KMS-11 (cell line): ENCODE data around the gene CHAF1A.

Experiments
- H2AFZ ChIP-seq: fragments of 200-600 bp; sonication (generic); 2 replicates; pipeline ENCODE4 v1.6.1; 2016; ENCODE audit warnings: antibody characterized with exemption, mixed run types, low read depth
- H3K27ac ChIP-seq: fragments of 200-600 bp; sonication (generic); 2 replicates; pipeline ENCODE4 v1.6.1; 2016; ENCODE audit warnings: mild to moderate bottlenecking, mixed run types
- H3K27me3 ChIP-seq: fragments of 200-600 bp; sonication (generic); 2 replicates; pipeline ENCODE4 v1.6.1; 2017; ENCODE audit warnings: mild to moderate bottlenecking, low read depth, mixed run types, moderate library complexity; ENCODE audit not compliant: insufficient read depth
- H3K36me3 ChIP-seq: fragments of 200-600 bp; sonication (generic); 2 replicates; pipeline ENCODE4 v1.6.1; 2017; ENCODE audit warnings: mild to moderate bottlenecking, mixed run types; ENCODE audit not compliant: insufficient read depth
- H3K4me1 ChIP-seq: fragments of 200-600 bp; sonication (generic); 2 replicates; pipeline ENCODE4 v1.6.1; 2016; ENCODE audit warnings: mild to moderate bottlenecking, low read depth, mixed run types; ENCODE audit not compliant: poor library complexity, severe bottlenecking
- H3K4me2 ChIP-seq: fragments of 200-600 bp; sonication (generic); 2 replicates; pipeline ENCODE4 v1.7.0; 2016; ENCODE audit warnings: mild to moderate bottlenecking, mixed run types
- H3K4me3 ChIP-seq: fragments of 200-600 bp; sonication (generic); IDR thresholded peaks from 2 replicates; pipeline ENCODE4 v1.6.1; 2017; ENCODE audit warnings: low read depth, low read length, mixed read lengths; ENCODE audit not compliant: insufficient read depth
- H3K79me2 ChIP-seq: fragments of 200-600 bp; sonication (generic); 2 replicates; pipeline ENCODE4 v1.6.1; 2016; ENCODE audit warnings: low read depth, mixed run types; ENCODE audit not compliant: insufficient read depth
- H3K9ac ChIP-seq: fragments of 200-600 bp; sonication (generic); 2 replicates; pipeline ENCODE4 v1.6.1; 2016; ENCODE audit warnings: mild to moderate bottlenecking, mixed run types
- H4K20me1 ChIP-seq: fragments of 200-600 bp; sonication (generic); 2 replicates; pipeline ENCODE4 v1.6.1; 2016; ENCODE audit warnings: mild to moderate bottlenecking, mixed run types; ENCODE audit not compliant: insufficient read depth
- TF ChIP-seq, protein P1 (sequence below): fragments of 200-600 bp; sonication (generic); conservative IDR thresholded peaks from 2 replicates; pipeline ENCODE4 v1.6.1; 2017; ENCODE audit warnings: low read depth, mild to moderate bottlenecking, antibody characterized with exemption, low read length, moderate library complexity, mixed read lengths

The CHAF1A gene

DNA sequence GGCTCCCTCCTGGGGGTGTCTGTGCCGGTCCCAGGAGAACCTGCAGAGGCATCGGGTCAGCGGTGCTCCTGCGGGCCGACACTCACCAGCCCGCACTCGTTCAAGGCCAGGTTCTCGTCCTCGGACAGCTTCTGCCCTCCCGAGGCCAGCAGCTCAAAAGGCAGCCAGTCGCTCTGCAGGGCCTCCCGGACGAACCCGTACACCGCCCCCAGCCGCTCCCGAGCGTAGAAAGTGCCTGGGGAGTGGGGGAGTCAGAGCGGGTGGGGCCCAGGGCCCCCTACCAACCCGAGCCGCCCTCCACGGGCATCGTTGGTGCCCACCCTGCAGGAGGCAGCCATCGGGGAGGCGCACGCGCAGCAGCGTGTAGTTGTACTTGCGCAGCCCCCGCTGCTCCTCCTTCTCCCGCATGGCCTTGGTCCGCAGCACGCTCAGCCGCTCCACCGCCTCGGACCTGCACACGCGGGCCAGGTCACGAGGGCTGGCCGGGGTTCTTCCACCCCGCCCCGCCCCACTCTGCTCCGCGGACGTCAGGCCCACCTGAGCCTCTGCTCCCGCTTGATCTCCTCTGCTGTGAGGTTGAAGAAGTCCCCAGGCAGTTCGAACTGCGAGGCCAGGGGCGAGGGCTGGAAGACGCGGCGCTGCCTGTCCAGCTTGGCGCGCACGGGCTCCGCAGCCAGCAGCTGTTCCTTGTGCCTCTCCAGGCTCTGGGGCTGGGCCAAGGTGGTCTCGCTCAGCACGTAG is 43.7 kb downstream of the CHAF1A start:
- H3K79me2 ChIP-seq, result no peaks in the 10 kb centered on the region
- H3K4me1 ChIP-seq, result no peaks in the 10 kb centered on the region
- no peaks in the 10 kb centered on the region for H3K36me3 ChIP-seq
- TF ChIP-seq, protein P1, sequence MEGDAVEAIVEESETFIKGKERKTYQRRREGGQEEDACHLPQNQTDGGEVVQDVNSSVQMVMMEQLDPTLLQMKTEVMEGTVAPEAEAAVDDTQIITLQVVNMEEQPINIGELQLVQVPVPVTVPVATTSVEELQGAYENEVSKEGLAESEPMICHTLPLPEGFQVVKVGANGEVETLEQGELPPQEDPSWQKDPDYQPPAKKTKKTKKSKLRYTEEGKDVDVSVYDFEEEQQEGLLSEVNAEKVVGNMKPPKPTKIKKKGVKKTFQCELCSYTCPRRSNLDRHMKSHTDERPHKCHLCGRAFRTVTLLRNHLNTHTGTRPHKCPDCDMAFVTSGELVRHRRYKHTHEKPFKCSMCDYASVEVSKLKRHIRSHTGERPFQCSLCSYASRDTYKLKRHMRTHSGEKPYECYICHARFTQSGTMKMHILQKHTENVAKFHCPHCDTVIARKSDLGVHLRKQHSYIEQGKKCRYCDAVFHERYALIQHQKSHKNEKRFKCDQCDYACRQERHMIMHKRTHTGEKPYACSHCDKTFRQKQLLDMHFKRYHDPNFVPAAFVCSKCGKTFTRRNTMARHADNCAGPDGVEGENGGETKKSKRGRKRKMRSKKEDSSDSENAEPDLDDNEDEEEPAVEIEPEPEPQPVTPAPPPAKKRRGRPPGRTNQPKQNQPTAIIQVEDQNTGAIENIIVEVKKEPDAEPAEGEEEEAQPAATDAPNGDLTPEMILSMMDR, result no peak
- H3K9ac ChIP-seq, result no peak overlapping the region
- H3K27ac ChIP-seq, result no peak overlapping the region
- no peak overlapping the region for H3K4me3 ChIP-seq
- no peak overlapping the region for H3K4me2 ChIP-seq
- H4K20me1 ChIP-seq, result no peaks in the 10 kb centered on the region
- H2AFZ ChIP-seq, result no peak overlapping the region
- H3K27me3 ChIP-seq, result no peaks in the 10 kb centered on the region

DNA sequence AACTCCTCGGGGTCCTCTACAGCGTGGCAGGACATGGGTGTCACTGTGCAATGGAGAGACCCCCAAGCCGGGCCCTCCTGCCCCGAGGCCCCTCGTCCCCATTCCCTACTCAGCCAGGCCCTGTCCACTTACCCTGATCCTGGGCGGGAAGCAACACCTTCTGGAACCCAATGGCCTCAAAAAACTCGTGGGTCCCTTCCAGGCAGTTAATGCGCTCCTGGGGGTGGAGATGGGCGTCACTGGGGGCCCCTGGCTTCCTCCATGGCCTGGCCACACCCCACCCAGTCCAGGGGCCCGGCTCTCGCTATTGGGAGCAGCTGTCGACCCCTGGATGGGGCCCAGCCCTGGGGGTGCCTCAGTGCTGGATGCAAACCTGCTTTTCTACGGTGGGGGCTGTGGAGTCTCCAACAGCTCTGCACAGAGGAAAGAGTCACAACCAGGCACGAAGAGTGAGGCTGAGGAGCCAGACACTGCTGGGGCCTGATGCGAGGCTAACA is 44.3 kb downstream of the CHAF1A start:
- no peak overlapping the region for H3K4me3 ChIP-seq
- no peaks in the 10 kb centered on the region for H3K36me3 ChIP-seq
- H3K9ac ChIP-seq, result no peak overlapping the region
- no peaks in the 10 kb centered on the region for H3K4me1 ChIP-seq
- no peaks in the 10 kb centered on the region for H3K27me3 ChIP-seq
- H3K79me2 ChIP-seq, result no peaks in the 10 kb centered on the region
- H2AFZ ChIP-seq, result no peak overlapping the region
- no peak overlapping the region for H3K4me2 ChIP-seq
- H4K20me1 ChIP-seq, result no peaks in the 10 kb centered on the region
- TF ChIP-seq, protein P1, result no peak
- H3K27ac ChIP-seq, result no peak overlapping the region

DNA sequence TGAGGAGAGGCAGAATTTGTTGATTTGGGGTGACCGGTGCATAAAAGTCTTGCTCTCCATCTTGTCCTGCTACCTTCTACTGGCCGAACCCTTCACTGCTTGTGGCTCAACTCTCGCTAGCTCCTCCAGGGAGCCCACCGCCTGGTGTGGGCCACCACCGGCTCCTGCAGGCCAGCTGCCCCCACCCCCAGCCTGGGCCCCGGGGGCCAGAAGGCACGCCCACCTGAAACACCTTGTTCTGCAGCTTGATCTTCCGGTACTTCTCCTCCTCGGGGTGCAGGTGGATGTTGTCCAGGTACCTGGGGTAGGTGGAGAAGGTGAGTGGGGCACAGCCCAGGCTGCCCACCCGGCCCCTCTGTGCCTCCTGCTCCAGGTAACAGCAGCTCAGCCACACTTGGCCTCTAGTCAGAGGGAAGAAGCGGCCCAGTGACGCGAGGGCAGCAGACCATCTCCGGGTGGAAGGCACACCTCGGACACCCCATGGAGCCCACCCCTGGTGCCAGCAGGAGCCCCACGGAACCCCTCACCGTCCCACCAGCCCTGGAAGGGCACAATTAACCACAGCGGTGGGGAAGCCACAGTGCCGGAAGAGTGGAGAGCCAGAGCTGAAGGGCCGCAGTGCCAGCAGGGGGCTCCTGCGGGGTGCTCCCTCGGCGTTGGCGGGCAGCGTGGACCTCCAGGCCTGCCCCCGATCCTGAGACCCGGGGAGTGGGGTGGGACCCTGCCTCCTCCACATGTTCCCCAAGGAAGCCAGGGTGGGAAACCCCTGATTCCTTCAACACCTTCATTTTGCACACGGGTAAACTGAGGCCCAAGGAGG is 45.1 kb downstream of the CHAF1A start:
- no peaks in the 10 kb centered on the region for H3K27me3 ChIP-seq
- no peaks in the 10 kb centered on the region for H4K20me1 ChIP-seq
- H3K27ac ChIP-seq, result no peak overlapping the region
- no peaks in the 10 kb centered on the region for H3K36me3 ChIP-seq
- no peaks in the 10 kb centered on the region for H3K79me2 ChIP-seq
- TF ChIP-seq, protein P1, result no peak
- no peak overlapping the region for H3K4me3 ChIP-seq
- no peak overlapping the region for H2AFZ ChIP-seq
- H3K9ac ChIP-seq, result no peak overlapping the region
- H3K4me1 ChIP-seq, result no peaks in the 10 kb centered on the region
- no peak overlapping the region for H3K4me2 ChIP-seq

DNA sequence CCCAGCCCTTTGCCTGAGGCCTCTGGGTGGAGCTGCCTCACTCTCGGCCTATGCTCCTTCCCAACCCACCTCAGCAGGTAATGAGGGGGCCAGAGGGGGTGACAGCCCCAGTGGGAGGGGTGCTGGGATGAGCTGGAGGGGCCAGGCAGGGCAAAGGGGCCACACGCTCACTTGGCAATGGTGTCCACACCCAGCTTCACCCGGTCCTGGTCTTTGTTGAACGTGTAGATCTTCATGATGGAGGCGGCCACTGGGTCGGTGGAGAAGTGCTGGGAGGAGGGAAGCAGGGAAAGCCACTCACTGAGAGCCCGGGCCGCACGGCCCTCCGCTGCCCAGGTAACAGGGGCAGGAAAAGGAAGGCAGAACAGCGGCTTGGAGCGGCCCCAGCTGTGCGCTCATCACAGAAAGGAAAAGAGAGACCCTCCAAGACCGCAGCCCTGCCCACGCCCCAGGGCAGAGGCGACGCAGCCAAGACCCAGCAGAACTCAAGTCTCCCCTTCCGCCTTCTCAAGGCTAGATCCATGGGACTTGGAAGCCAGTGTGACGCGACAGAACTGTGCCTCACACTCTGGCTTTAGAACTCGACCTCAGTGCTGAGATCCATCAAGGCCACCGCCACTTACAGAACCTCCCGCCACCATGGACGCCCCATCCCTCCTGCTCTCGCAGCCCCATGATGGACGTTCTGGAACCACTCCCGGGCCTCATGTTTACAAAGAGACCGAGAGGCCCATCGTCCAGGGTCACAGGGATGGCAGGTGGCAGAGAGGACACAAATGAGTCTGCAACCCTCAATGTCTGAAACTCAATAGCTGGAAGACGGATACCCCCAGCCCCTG is 45.9 kb downstream of the CHAF1A start:
- TF ChIP-seq, protein P1, result no peak
- no peaks in the 10 kb centered on the region for H3K27me3 ChIP-seq
- no peaks in the 10 kb centered on the region for H4K20me1 ChIP-seq
- no peak overlapping the region for H3K27ac ChIP-seq
- H2AFZ ChIP-seq, result no peak overlapping the region
- no peak overlapping the region for H3K4me3 ChIP-seq
- no peaks in the 10 kb centered on the region for H3K79me2 ChIP-seq
- H3K36me3 ChIP-seq, result no peaks in the 10 kb centered on the region
- no peaks in the 10 kb centered on the region for H3K4me1 ChIP-seq
- no peak overlapping the region for H3K9ac ChIP-seq
- no peak overlapping the region for H3K4me2 ChIP-seq
